ENCODE measurements around the gene RNF215.

The RNF215 gene

DNA sequence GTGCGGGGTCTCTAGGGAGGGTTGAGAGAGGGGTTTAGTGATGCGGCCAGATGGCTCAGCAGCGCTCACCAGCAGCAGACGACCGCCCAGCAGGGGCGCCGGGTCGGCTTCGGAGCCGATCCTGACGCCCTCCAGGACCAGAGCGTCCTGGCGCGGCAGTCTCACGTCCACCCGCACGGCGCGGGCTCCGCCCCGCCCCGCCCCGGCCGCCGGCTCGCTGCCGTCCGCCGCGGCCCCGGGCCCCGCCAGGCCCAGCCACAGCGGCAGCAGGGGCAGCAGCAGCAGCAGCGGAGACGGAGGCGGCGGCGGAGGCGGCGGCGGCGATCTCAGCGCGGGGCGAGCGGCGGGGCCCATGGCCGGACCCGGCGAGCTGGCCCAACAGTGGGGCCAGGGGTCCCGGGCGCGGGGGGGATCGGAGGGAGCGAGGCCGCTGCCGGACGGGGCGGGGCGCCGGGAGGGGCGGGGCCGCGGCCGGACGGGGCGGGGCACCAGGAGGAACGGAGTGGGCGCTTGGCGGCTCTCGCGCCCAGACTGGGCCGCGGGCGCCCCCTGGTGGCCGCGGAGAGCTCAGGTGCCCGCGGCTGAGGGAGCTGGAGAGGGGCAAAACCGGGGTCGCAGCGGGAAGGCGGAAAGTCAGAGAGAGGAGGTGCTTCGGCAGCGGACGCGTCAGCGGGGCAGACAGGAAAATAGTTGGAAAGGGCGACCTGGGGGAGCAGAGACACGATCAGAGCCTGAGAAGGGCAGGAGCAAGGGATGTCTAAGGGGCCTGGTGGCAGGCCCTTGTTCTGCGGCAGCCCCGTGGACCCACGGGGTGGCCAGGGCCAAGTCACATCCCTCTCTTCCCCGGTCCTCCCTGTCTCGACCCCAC, at the start of gene RNF215:
Gene RNF215 (minus strand): TSS at position 452 of the 868 bp plus-strand sequence. CDS start 98 bp downstream, at position 354.
- DNase-seq (ENCODE audit: low read depth) = no peak

DNA sequence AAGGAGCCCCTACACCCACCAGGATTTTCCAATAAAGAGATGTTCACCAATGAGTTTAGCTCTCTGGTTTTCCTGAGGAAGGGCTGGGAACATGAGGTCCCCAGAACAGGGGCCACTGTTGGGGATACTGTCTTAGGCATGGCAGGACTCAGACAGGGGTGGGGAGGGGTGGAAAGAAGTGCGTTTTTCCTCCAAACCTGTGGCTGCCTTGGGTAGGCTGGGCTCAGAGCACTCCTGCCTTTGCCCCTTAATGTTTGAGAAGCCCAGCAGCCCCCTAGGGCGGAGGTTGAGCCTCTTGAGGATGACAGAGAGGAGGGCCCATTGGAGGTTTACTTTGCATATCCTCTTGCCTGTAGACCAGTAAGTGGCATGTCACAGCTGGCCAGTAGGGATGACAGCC, 49.0 kb upstream of the RNF215 start:
- DNase-seq (ENCODE audit: low read depth) = no peak

DNA sequence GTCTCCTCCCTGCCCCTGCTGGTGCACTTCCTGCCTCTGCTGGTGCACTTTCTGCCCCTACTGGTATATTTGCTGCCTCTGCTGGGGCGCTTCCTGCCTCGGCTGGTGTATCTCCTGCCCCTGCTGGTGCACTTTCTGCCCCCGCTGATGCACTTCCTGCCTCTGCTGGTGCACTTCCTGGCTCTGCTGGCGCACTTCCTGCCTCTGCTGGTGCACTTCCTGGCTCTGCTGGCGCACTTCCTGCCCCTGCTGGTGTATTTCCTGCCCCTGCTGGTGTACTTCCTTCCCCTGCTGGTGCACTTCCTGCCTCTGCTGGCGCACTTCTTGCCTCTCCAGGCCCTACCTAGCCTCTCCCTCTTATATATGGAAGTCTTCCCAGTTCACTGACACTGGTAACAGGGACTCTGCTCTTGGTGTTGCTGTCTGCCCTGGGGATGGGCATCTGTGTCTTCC, 48.5 kb upstream of the RNF215 start:
- DNase-seq (ENCODE audit: low read depth) = no peak

DNA sequence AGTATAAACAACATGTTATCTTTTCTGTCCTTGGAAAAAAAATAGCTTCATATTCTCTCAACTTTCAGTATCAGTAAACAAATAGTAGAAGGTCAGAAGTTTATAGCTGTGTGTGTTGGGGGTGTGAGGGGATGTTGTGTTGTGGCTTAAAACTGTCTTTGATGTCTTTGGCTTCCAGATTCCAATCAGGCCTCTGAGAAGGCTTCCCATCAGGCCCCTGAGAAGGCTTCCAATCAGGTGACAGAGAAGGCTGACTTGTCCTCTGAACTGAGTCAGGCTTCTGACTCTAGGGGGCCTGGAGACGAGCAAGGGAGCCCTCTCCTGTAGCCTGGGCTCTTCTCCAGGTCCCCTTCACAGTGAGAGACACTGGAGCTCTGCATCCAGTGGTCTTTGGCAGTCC, 47.6 kb upstream of the RNF215 start:
- no peak for DNase-seq (ENCODE audit: low read depth)

DNA sequence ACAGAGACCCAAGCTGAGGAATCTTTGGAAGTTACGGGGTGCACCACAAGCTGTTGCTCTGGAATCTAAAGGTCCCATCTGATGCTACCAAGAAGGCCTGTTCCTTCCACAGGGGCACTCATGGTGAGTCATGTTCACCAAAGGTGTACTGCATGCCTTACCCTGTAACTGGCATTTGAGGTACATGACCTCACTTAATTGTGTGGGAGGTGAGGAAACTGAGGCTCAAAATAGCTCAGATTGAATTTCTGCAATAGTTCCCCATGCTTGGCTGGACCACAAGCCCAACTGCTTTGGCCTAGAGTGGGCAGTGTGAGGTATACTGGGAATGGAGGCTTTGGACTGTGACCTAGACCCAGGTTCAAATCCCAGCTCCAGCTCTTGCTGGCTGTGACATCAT, 46.6 kb upstream of the RNF215 start:
- DNase-seq (ENCODE audit: low read depth) = no peak

DNA sequence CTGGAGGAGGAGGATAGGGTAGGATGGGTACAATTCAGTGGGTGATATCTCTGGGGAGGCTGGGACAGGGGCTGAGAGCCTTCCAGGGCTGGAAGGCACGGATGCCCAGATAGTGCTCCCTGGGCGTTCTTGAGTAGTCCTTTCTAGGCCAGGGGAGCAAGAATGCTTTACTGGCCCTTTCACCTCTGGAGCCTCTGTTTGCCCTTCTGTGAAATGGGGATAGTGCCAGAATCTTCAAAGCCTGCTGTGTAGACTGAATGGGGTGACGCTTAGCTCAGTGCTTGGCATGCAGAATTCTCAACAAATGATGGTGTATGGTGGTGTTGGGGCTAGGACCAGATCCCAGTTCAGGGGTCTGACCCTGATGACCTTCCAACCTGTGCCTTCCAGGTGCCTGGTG, 46.0 kb upstream of the RNF215 start:
- no peak for DNase-seq (ENCODE audit: low read depth)

DNA sequence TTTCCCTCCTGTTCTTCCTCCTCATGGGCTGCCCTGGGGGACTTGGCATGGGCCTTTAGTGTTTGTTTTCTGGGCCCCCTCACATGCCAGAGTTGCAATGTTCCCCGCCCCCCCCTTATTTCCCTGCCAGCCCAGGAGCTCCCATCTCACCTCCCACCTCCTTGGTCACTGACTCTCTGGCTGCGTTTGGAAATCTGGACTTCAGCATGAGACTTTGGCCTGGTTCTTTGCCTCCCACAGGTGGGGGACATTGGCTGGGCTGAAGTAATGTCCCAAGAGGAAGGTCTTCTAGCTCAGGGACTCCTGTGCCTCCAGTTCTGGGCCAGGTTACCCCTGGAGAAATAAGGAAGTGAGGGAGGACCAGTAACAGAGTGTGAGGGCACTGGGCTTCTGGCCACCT, 45.3 kb upstream of the RNF215 start:
- DNase-seq (ENCODE audit: low read depth) = no peak

DNA sequence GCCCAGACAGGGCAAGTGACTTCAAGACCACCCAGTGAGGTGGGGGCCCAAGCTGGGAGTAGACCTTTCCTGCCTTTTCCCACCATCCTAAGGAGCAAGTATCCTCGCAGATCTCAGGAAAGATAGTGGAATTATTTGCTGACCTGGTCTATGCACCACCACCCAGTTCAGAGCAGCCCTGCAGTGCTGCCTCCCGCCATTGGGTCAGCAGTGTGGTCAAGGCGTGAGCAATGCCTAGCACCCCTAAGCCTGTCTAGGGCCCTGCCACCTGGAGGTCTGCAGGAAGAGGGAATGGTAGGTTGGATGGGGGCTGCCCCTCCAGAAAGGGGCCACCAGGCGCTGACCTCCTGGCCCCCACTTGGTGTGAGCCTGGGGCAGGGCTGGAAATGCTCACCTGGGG, 44.9 kb upstream of the RNF215 start:
- no peak for DNase-seq (ENCODE audit: low read depth)

DNA sequence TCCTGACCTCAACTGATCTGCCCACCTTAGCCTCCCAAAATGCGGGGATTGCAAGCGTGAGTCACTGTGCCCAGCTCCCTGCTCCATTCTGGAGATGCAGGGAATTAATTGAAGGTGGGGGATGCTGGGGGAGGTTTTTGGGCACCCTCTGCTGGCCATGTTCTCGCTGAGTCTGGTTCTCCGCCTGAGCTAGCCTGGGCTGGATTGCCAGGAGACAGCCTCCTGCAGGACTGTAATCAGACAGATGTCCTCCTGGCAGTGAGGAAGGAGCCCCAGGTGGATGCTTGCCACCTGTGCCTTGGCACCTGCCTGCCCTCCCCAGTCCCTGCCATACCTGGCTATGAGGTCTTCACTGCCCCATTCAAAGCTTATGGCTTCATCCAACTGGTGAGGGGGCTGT, 43.7 kb upstream of the RNF215 start:
- no peak for DNase-seq (ENCODE audit: low read depth)

DNA sequence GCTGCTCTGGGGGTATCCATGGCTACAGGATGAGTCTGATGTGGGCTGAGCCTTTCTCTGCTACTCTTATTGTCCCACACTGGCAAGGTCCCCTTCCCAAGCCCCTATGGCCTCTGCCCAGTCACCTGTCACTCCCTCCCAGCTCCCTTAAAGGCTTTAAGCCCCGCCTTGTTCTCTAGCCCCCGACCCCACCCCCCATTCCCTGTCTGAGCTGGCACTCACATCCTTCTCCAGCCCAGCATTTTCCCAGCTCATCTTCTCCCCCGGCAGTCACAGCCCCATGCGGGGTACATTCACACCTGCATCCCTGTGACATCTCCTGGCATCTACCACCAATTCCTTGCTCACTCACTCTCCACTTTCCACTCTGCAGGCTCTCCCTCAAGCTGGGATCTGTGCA, 42.7 kb upstream of the RNF215 start:
- DNase-seq (ENCODE audit: low read depth) = no peak

DNA sequence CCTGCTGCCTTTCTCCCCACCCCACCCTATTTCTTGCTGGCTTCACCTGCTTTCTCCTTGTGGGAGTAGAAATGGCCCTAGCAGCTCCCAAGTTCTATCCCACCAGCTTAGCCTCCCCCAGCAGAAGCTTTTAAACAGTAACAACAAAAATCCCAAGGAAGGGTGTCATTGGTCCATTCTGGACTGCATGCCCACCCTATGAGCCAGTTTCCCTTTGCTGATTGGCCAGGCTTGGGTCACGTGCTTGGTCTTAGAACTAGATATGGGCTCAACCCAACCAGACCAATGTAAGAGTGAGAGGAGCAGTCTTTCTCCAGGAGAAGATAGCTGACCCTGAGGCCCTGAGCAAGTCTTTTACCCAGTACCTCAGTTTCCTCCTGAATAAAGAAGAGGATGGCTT, 40.7 kb upstream of the RNF215 start:
- no peak for DNase-seq (ENCODE audit: low read depth)

DNA sequence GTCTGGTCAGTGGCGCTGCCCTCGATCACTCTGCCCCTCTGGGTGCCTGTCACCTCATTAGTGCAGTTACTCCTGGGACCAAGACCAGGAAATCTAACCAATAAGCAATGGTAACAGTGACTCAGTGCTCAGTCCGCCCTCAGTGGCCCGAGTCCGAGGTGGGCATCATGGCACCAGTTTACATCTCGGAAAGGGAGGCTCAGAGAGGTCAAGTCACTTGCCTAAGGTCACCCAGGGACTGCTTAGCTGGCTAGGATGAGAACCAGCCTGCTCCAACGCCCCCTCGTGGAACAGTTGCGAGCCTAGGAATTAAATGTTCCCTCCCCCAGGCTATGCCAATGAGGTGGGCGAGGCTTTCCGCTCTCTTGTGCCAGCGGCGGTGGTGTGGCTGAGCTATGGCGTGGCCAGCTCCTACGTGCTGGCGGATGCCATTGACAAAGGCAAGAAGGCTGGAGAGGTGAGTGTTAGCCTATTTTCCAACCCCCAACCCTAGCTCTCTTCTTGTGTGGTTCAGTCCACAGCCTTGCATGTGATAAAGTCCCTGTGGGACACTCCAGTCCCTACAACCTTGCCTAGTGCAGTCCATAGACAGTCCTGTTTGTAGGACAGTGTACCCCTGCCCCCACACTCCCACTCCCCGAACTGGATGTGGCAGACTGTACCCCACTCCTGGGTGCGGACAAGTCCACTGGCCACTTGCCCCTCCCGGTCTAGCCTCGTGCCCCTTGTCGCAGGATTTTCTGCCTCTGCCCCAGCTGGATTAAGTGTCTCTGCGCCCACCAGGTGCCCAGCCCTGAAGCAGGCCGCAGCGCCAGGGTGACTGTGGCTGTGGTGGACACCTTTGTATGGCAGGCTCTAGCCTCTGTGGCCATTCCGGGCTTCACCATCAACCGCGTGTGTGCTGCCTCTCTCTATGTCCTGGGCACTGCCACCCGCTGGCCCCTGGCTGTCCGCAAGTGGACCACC, 39.5 kb upstream of the RNF215 start:
- DNase-seq (ENCODE audit: low read depth) = no peak

DNA sequence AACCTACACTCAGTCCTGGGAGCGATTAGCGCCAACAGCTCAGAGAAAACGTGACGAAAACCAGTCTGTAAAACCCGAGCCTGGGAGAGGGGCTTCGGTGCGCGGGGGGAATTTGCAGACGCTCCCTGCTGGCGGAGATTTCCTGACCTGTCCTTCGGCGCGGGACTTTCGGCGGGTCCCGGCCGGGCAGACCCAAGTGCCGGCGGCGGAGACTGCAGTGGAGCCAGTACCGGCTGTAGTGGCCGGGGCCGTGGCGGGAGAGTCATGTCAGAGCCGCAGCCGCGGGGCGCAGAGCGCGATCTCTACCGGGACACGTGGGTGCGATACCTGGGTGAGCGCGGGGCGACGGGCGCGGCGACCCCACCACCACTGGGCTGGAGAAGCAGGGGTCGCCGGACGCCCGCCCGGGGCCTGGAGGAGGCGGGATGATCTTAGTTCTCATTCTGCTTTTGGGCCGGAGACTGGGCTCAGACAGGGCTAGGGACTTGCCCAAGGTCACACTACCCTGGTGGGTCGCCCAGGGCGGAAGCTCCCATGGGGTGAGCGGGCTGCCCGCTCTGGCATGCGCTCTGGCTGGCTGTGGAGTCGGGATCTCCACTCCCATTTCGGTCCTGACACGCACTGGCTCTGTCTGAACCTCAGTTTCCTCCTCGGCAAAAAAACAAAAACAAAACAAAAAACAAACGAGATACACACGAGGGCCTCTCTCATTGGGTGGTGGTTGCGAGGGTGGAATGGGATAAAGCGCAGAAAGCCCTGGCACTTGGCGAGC, 38.6 kb upstream of the RNF215 start, which contains the start of gene MTFP1:
Gene MTFP1 (plus strand): TSS at position 153 of the 772 bp plus-strand sequence. CDS start 112 bp downstream, at position 265.
- no peak for DNase-seq (ENCODE audit: low read depth)

DNA sequence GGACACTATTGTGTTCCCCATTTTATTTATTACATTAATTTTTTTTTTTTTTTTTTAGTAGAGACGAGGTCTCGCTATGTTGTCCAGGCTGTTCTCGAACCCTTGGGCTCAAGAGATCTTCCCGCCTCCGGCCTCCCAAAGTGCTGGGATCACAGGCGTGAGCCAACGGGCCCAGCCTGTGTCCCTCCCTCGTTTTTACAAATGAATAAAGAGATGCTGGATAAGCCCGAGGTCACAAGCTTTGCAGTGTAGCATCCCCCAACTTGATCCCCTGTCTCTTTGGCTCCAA, 38.1 kb upstream of the RNF215 start:
- DNase-seq (ENCODE audit: low read depth) = no peak

DNA sequence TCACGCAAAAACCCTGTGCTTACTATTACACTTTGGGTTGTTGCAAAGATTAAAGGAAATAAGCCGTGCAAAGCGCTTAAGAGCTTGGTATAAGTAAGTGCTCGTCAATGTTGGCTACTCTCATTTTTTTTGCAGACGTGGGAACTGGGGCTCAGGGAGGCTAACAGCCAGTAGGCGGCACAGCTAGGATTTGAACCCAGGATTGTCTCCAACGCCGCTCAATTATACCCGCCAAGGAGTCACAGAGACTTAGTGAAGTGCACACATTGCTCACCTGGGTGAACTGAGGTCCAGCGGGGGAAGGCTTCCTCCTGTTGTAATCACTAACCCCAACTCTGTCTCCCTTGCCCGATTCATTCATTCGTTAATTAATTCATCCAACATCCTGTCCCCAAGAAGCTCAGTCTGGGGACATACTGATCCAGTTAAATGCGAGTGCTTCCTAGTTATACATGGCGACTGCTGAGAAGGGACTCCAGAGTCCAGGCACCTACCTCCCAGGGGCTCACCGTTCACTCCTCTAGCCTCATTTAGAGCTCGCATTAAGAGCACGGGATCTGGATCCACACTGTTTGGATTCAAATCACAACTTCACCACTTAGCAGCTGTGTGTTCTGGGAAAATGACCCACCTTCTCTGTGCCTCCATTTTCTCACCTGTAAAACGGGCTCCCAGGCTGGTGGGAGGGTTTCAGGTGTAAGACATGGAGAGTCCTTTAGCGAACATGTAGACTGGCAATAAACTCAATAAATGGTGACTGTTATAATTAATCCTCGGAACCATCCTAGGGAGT, 37.5 kb upstream of the RNF215 start:
- DNase-seq (ENCODE audit: low read depth) = no peak

DNA sequence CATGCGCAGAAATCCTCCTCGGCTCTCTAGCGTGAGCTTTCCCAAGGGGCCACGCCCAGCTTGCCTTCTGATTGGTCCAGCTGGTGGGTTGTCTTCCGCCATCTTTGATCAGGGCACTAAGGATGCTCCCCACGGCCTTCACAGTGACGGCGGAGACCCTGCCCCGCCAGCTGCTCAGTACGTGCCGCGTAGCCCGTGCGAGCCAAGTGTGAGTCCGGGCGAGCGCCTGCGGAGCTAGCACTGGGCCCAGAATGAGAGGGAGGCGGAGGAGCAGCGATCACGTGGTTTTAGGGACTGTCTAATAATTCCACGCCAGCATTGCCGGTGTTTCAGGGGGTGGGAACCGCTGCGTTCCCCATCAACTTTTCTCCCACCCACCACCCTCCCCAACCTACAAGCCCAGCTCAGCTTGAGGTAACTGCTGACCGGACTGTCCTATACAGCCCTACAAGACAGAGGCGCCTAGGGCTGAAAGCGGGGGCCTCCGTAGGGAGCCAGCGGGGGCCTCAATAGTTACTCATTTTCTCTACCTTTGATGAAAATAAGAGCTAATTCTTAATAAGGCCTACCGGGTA, 36.8 kb upstream of the RNF215 start:
- peak; percentile 99 for DNase-seq (ENCODE audit: low read depth)

DNA sequence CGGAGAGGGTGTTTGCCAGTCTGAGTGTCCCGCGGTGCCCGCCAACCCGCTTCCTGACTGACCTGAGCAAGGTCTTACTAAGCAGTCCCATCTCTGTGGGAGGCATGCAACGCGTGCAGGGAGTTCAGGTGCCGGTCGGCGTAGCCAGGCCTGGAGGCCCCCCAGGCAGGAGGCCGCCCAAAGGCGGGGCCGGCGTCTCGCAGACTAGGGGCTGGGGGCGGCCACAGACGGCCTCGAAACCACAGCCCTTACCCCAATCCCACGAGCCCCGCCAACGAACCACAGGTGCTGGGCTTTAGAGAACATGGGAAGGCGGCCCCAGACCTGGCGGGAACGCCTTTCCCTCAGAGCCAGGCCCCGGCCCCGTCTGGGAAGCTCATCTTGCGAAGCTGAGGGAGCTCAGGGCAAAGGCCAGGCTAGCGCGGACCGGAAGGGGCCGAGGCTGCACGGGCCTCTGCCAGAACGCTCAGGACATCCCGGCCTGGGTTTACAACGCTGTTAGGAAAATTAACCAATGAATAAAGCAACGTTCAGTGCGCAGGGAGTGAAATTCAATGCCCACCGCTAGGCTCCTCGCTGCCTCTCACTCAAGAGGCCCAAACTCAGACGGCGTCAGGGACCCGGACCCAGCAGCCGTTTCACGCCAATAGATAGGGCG, 36.2 kb upstream of the RNF215 start:
- DNase-seq (ENCODE audit: low read depth) = peak; percentile 63

DNA sequence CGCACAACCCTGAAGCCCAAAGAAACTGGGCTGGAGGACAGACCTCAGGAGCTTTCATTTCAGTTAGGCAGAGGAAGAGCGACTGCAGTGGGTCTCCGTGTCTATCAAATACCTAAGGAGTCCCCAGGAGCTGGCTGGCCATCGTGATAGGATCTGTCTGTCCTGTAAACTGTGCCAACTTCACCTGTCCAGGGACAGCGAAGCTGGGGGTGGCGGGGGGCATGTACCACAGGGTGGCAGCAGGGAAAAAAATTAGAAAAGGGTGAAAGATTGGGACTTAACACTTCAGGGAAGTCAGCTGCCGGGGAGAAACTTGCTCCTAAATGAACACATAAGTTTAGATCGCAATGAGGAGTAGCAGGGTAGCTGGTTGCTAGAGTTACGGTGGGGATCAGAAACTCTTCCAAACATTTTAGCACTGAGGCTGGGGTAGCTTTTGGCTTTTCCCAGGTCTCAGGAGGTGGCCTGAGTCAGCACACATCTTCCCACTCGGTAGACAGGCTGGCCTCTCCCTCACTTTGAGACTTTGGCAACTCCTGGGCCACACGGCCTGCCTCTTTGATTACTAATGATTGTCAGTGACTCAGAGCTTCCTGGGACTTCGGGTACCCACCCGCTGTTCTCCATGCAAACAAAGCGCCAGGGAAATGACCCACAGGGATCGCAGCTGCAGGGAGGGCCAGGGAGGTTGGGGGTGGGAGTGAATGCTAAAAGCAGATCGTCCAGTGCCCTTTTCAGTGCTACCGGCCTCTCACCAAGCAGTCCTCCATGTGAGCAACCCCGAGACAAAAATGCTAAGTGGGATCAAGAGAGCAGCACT, 35.5 kb upstream of the RNF215 start:
- peak; percentile 92 for DNase-seq (ENCODE audit: low read depth)

DNA sequence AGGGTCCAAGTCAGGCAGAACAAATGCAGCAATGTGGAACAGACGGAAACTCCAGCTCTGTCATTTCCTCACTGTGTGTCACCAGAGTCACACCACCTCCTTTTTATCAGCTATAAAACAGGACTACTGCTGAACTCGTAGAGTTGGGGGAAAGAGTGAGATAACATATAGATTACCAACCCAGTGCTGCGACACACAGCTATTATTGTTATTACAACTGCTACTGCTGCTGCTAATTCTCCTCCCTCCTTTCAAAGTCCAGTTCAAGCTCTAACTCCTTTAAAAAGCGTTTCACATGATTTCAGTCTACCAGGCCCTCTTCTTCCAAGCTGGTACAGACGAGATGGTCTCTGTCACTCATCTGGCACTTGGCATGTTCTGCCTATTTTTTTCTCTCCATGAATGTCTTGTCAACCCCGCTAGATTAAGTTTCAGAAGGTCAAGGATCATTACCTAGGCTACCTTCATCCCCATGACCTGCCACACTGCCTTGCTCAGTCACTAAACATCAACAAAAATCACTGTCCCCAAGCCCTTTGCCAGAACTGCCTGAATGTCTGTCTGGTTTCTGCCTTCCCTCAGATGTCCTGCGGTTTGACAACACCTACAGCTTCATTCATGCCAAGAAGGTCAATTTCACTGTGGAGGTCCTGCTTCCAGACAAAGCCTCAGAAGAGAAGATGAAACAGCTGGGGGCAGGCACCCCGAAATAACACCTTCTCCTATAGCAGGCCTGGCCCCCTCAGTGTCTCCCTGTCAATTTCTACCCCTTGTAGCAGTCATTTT, 34.7 kb upstream of the RNF215 start:
- no peak for DNase-seq (ENCODE audit: low read depth)

Measured in HS-5 (cell line).